Sigmoid colon (tissue), 4 donors: Measurements from ENCODE around the gene GPD2.

Experiments used
- CTCF ChIP-seq, 4 experiments: fragments of 450-650 bp in 3 of 4; fragments of 200-600 bp in 1 of 4; IDR thresholded peaks; one replicate each; pipeline ENCODE4 v1.5.1; 2016 to 2019; ENCODE audit warnings: antibody characterized with exemption in 4 of 4, mild to moderate bottlenecking in 3 of 4, moderate library complexity in 2 of 4
- EP300 ChIP-seq, 4 donors: sonication (generic); formaldehyde crosslinking; IDR thresholded peaks; one replicate each; pipeline ENCODE4 v1.6.1; 2017; ENCODE audit warnings: antibody characterized with exemption in 4 of 4
- POLR2A ChIP-seq, 2 donors: fragments of 450-650 bp; IDR thresholded peaks; one replicate each; pipeline ENCODE4 v1.6.1; 2016; ENCODE audit warnings: antibody characterized with exemption in 2 of 2, mild to moderate bottlenecking in 2 of 2, moderate library complexity in 2 of 2
- POLR2AphosphoS5 ChIP-seq, 4 donors: sonication (generic); formaldehyde crosslinking; IDR thresholded peaks; one replicate each; pipeline ENCODE4 v1.6.1; 2017; ENCODE audit warnings: antibody characterized with exemption in 4 of 4

GRCh38 chr2:156459720-156460119 lies 23.5 kb downstream of the GPD2 start:
- TF ChIP-seq POLR2A (IDR thresholded peaks at IDR 0.05) (no peak), CTCF (IDR thresholded peaks at IDR 0.05) (no peak), EP300 (IDR thresholded peaks at IDR 0.05) (no peak), POLR2AphosphoS5 (IDR thresholded peaks at IDR 0.05) (no peak)
